Adrenal gland (tissue), 5 donors: ENCODE results near the gene KCNMB2.

ENCODE experiments used
- CTCF ChIP-seq, 6 experiments: fragments of 450-650 bp in 4 of 6; fragments of 200-600 bp in 2 of 6; sonication (generic) in 1 of 6; IDR thresholded peaks; 1 replicate in 5 of 6; 2 replicates in 1 of 6; pipeline versions ENCODE4 v1.5.1 to v1.8.0; 2016 to 2021; ENCODE audit warnings: antibody characterized with exemption in 6 of 6, mild to moderate bottlenecking in 2 of 6, moderate library complexity in 1 of 6
- POLR2A ChIP-seq, 2 donors: fragments of 450-650 bp; IDR thresholded peaks; one replicate each; pipeline ENCODE4 v1.6.1; 2017; ENCODE audit warnings: antibody characterized with exemption in 2 of 2, mild to moderate bottlenecking in 2 of 2, moderate library complexity in 1 of 2
- donor health status: DM: no; HTN: no; CAD: no.

GRCh38 chr3:178795349-178795748 is 259.1 kb downstream of the KCNMB2 start:
- TF ChIP-seq CTCF (IDR thresholded peaks at IDR 0.05) = no peak
- TF ChIP-seq POLR2A (IDR thresholded peaks at IDR 0.05) = no peak
